Aortic smooth muscle cell (primary cell): ENCODE measurements around the gene ENDOV. TPM values are rescaled to one million over a fixed set of nuclear protein-coding genes. Genes with fewer than 3 reads are reported as not detected.

Experiments
- total RNA-seq: library from RNA; depleted of rRNA; stranded (reverse); fragments of >200 nt; gene quantifications from 2 replicates; pipeline ENCODE4 v1.2.3, GENCODE V29; 2014

The ENDOV gene
- total RNA-seq = 18.6 and 22.8 TPM in 2 replicates

GRCh38 chr17:80414803-80415625 lies at the start of gene ENDOV:
Gene ENDOV (plus strand): TSS chr17:80415167. CDS start chr17:80415195, 28 bp downstream.

GRCh38 chr17:80475910-80476876 lies 61.2 kb downstream of the ENDOV start, which contains the start of gene NPTX1:
Gene NPTX1 (minus strand): TSS chr17:80476607. CDS start chr17:80476446, 161 bp downstream.

Other genes with a start within 250 kb of the ENDOV start
- 0.12 TPM in 1 of 2 replicates, not detected in the other for gene CARD14, start 245.1 kb upstream of the ENDOV start, total RNA-seq
- gene SGSH, start 194.8 kb upstream of the ENDOV start, total RNA-seq = 16.4 and 22.8 TPM in 2 replicates
- 9.6 and 12.9 TPM in 2 replicates for gene SLC26A11, start 194.7 kb upstream of the ENDOV start, total RNA-seq
- gene RNF213, start 154.3 kb upstream of the ENDOV start, total RNA-seq = 107 and 125 TPM in 2 replicates
- 95.9 and 163 TPM in 2 replicates for gene NPTX1, start 61.4 kb downstream of the ENDOV start, total RNA-seq
- 18.6 and 20.8 TPM in 2 replicates for gene RPTOR, start 129.7 kb downstream of the ENDOV start, total RNA-seq